ENCODE results near the gene RAD17.

DNA sequence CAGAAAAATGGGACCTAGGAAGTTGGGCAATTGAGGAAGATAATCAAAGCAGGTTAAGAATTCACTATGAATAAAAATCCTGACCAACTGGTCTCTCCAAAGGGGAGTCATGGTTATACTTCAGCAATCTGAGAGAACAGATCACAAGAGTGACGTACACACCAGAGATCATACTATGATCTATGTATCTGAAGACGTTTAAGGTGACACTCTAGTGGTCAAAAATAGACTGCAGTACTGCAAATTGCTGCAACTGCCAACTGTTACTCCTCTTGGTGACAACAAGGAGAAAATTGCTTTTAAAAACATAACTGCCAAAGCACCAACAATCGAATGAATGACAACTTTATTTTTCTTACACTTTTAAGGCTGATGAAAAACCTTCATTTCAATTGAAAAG lies 5.2 kb upstream of the RAD17 start:
- TF ChIP-seq, protein P1, sequence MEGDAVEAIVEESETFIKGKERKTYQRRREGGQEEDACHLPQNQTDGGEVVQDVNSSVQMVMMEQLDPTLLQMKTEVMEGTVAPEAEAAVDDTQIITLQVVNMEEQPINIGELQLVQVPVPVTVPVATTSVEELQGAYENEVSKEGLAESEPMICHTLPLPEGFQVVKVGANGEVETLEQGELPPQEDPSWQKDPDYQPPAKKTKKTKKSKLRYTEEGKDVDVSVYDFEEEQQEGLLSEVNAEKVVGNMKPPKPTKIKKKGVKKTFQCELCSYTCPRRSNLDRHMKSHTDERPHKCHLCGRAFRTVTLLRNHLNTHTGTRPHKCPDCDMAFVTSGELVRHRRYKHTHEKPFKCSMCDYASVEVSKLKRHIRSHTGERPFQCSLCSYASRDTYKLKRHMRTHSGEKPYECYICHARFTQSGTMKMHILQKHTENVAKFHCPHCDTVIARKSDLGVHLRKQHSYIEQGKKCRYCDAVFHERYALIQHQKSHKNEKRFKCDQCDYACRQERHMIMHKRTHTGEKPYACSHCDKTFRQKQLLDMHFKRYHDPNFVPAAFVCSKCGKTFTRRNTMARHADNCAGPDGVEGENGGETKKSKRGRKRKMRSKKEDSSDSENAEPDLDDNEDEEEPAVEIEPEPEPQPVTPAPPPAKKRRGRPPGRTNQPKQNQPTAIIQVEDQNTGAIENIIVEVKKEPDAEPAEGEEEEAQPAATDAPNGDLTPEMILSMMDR (IDR thresholded peaks at IDR 0.05), result peak in 2 of 3 donors; percentile 21 to 43
- no peak for TF ChIP-seq POLR2AphosphoS5 (IDR thresholded peaks at IDR 0.05)
